SK-N-MC (cell line): Measurements from ENCODE around the gene JAZF1.

Experiments used
- EZH2 ChIP-seq: fragments of 200-600 bp; sonication (generic); IDR thresholded peaks from one replicate; pipeline ENCODE4 v1.6.1; 2017; ENCODE audit warnings: antibody characterized with exemption
- POLR2AphosphoS5 ChIP-seq: IDR thresholded peaks from 2 replicates; pipeline ENCODE4 v1.6.1; 2012; ENCODE audit warnings: mild to moderate bottlenecking, low read depth, low read length, borderline replicate concordance

- no peak for TF ChIP-seq POLR2AphosphoS5
- TF ChIP-seq EZH2 = no peak
These were observed 127.7 kb downstream of the JAZF1 start for GRCh38 chr7:28052933-28053332.
